Measurements from ENCODE around the gene CFAP251.

GRCh38 chr12:121953117-121953692, 34.8 kb downstream of the CFAP251 start:
- TF ChIP-seq POLR2AphosphoS5 (IDR thresholded peaks at IDR 0.05) (no peak), CTCF (IDR thresholded peaks at IDR 0.05) (no peak), POLR2A (IDR thresholded peaks at IDR 0.05) (no peak)

All from prostate gland (tissue), 2 donors.